ENCODE results near the gene C3orf20.

C3orf20 gene

GRCh38 chr3:14811684-14812083 is 136.7 kb downstream of the C3orf20 start:
- H3K4me1 Mint-ChIP-seq: peaks cover 10% of the 10 kb centered on the region
- DNase-seq: no peak
- no peaks in the 10 kb centered on the region for H3K36me3 Mint-ChIP-seq
- no peak overlapping the region for H3K4me3 Mint-ChIP-seq
- H3K27me3 Mint-ChIP-seq: peaks cover 91% of the 10 kb centered on the region
- no peak overlapping the region for H3K27ac Mint-ChIP-seq
- no peaks in the 10 kb centered on the region for H3K9me3 Mint-ChIP-seq
- CTCF ChIA-PET: no interaction called here

DNA sequence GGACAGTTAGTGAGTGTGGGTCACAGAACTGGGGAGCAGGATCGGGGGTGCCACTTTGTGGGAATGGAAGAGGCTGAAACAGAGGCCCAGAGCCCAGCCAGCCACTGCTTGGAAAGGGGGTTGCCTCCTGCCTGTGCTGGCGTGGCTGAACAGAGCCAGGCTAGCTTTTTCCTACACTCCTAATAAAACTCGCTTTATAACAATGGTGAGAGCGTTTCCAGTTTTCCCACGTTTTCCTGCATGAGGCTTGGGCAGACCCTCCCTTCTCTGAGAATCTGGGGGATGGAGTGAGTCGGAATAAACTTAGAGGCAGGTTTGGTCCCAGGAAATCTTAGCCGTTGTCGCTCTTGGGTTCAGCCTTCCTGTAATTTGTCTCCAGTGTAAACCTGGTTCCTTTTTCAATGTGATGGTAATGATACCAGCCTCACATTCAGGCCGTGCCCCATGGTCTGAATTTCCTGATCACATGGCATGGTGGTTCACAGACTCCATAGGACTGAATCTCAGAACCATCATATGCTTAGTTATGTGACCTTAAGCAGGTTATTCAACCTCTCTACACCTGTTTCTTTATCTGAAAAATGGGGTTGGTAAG is 137.4 kb downstream of the C3orf20 start:
- Mint-ChIP-seq H3K4me3 (no peak overlapping the region), H3K27me3 (peaks cover 85% of the 10 kb centered on the region), H3K27ac (no peak overlapping the region), H3K36me3 (no peaks in the 10 kb centered on the region), H3K4me1 (peaks cover 6% of the 10 kb centered on the region), H3K9me3 (no peaks in the 10 kb centered on the region)
- DNase-seq: no peak
- CTCF ChIA-PET: no interaction called here

- CTCF ChIA-PET: interaction anchor here (0.8 kb wide), 1 partner anchor 107 kb away, joined by 3 read pairs; no protein-coding TSS in a partner anchor
- peaks cover 82% of the 10 kb centered on the region for H3K27me3 Mint-ChIP-seq
Measured at GRCh38 chr3:14814411-14814871, 139.5 kb downstream of the C3orf20 start.

GRCh38 chr3:14816359-14816758 is 141.4 kb downstream of the C3orf20 start:
- H3K36me3 Mint-ChIP-seq: no peaks in the 10 kb centered on the region
- no peak overlapping the region for H3K27ac Mint-ChIP-seq
- CTCF ChIA-PET: no interaction called here
- H3K4me3 Mint-ChIP-seq: no peak overlapping the region
- H3K27me3 Mint-ChIP-seq: peaks cover 82% of the 10 kb centered on the region
- peaks cover 3% of the 10 kb centered on the region for H3K4me1 Mint-ChIP-seq
- no peak for DNase-seq
- no peaks in the 10 kb centered on the region for H3K9me3 Mint-ChIP-seq

More at GRCh38 chr3:14814411-14814871, 139.5 kb downstream of the C3orf20 start:
- Mint-ChIP-seq H3K4me1 (peaks cover 6% of the 10 kb centered on the region), H3K27ac (no peak overlapping the region), H3K9me3 (no peaks in the 10 kb centered on the region), H3K4me3 (no peak overlapping the region), H3K36me3 (no peaks in the 10 kb centered on the region)
- DNase-seq: no peak

- H3K9me3 Mint-ChIP-seq: no peaks in the 10 kb centered on the region
- CTCF ChIA-PET: interaction anchor here (1.2 kb wide), 1 partner anchor 28 kb away, joined by 4 read pairs; no protein-coding TSS in a partner anchor
- H3K4me3 Mint-ChIP-seq: no peak within 1 kb of the TSS
- H3K27me3 Mint-ChIP-seq: peaks cover 79% of the 10 kb centered on the region
- DNase-seq: no peak
- no peaks in the 10 kb centered on the region for H3K36me3 Mint-ChIP-seq
- H3K27ac Mint-ChIP-seq: no peak within 1 kb of the TSS
- H3K4me1 Mint-ChIP-seq: no peaks in the 10 kb centered on the region
Measured at GRCh38 chr3:14818804-14819500, 144.0 kb downstream of the C3orf20 start, which contains the start of gene FGD5. Gene FGD5 (plus strand): TSS chr3:14818962. CDS start chr3:14819072, 110 bp downstream.

DNA sequence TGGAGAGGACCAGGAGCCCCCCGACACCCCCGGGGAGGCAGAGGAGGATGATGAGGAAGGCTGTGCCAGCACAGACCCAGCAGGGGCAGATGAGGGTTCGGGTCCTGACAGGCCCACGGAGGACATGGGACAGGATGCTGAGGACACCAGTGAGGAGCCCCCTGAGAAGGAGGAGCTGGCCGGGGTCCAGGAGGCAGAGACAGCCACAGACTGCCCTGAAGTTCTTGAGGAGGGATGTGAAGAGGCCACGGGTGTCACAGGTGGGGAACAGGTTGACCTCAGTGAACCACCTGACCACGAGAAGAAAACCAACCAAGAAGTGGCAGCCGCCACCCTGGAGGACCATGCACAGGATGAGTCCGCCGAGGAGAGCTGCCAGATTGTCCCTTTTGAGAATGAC is 144.7 kb downstream of the C3orf20 start:
- no peak overlapping the region for H3K27ac Mint-ChIP-seq
- H3K36me3 Mint-ChIP-seq: no peaks in the 10 kb centered on the region
- no peaks in the 10 kb centered on the region for H3K4me1 Mint-ChIP-seq
- H3K27me3 Mint-ChIP-seq: peaks cover 77% of the 10 kb centered on the region
- no peaks in the 10 kb centered on the region for H3K9me3 Mint-ChIP-seq
- DNase-seq: no peak
- CTCF ChIA-PET: interaction anchor here (1.2 kb wide), 1 partner anchor 29 kb away, joined by 4 read pairs; no protein-coding TSS in a partner anchor
- H3K4me3 Mint-ChIP-seq: no peak overlapping the region

DNA sequence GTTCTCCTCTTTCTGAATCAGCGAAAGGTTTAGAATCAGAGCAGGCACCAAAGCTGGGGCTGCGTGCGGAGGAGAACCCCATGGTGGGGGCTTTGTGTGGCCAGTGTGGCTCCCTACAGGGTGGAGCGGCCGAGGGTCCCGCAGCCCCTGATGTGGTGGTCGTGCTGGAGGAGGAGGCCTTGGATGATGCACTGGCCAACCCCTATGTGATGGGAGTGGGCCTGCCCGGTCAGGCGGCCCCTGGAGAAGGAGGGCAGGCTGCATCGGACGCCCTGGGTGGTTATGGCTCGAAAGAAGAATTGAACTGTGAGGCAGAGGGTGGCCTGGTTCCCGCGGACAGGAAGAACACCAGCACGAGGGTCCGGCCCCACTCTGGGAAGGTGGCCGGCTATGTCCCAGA is 145.2 kb downstream of the C3orf20 start:
- no peak overlapping the region for H3K27ac Mint-ChIP-seq
- H3K36me3 Mint-ChIP-seq: no peaks in the 10 kb centered on the region
- peaks cover 72% of the 10 kb centered on the region for H3K27me3 Mint-ChIP-seq
- H3K4me1 Mint-ChIP-seq: no peaks in the 10 kb centered on the region
- DNase-seq: no peak
- H3K9me3 Mint-ChIP-seq: no peaks in the 10 kb centered on the region
- no peak overlapping the region for H3K4me3 Mint-ChIP-seq
- CTCF ChIA-PET: interaction anchor here (1.2 kb wide), 1 partner anchor 29 kb away, joined by 4 read pairs; no protein-coding TSS in a partner anchor

- CTCF ChIA-PET: no interaction called here
- H3K36me3 Mint-ChIP-seq: no peaks in the 10 kb centered on the region
- DNase-seq: no peak
- H3K27ac Mint-ChIP-seq: no peak overlapping the region
- peaks cover 67% of the 10 kb centered on the region for H3K27me3 Mint-ChIP-seq
- no peaks in the 10 kb centered on the region for H3K9me3 Mint-ChIP-seq
- H3K4me3 Mint-ChIP-seq: no peak overlapping the region
- H3K4me1 Mint-ChIP-seq: no peaks in the 10 kb centered on the region
Measured at GRCh38 chr3:14821151-14821550, 146.2 kb downstream of the C3orf20 start.

DNA sequence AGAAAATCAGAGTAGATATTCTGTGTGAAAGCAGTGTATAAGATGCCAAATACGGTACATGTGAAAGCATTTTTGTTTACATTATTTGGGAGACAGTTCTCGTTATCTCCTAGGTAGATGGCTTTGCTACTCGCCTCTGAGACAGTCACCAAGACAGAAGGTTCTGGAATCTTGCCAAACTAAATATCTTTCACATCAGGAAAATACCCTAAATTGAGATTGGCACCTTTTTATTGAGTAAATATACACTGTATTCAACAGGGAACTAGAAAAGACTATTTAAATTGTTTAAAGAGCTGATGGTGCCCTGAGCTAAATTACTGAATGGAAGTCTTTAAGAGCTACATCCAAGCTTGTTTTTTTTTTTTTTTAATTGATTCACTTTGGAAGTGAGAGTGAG is 147.2 kb downstream of the C3orf20 start:
- Mint-ChIP-seq H3K36me3 (no peaks in the 10 kb centered on the region), H3K27me3 (peaks cover 68% of the 10 kb centered on the region), H3K4me3 (no peak overlapping the region), H3K4me1 (no peaks in the 10 kb centered on the region), H3K9me3 (no peaks in the 10 kb centered on the region), H3K27ac (no peak overlapping the region)
- CTCF ChIA-PET: no interaction called here
- DNase-seq: no peak
